ENCODE measurements around the gene PIM3.

PIM3 gene

GRCh38 chr22:49956914-49957825 is 3.4 kb upstream of the PIM3 start:
- no peak for DNase-seq

GRCh38 chr22:49957826-49958365 is 2.7 kb upstream of the PIM3 start:
- DNase-seq = no peak

GRCh38 chr22:49958366-49958921 is 2.1 kb upstream of the PIM3 start:
- no peak for DNase-seq

GRCh38 chr22:49958931-49959781 is 1.4 kb upstream of the PIM3 start:
- no peak for DNase-seq

- DNase-seq = no peak
Measured at GRCh38 chr22:49959782-49960158, 802 bp upstream of the PIM3 start.

GRCh38 chr22:49961005-49961600 is 531 bp downstream of the PIM3 start:
- DNase-seq = no peak

- no peak for DNase-seq
Measured at GRCh38 chr22:49961601-49962011, 1.0 kb downstream of the PIM3 start.

- DNase-seq = peak; percentile 73
Measured at GRCh38 chr22:49962012-49962750, 1.6 kb downstream of the PIM3 start.

GRCh38 chr22:49962751-49963646 is 2.4 kb downstream of the PIM3 start:
- no peak for DNase-seq

GRCh38 chr22:49963647-49964026 is 3.1 kb downstream of the PIM3 start:
- DNase-seq = no peak

GRCh38 chr22:49964136-49965090 is 3.8 kb downstream of the PIM3 start:
- no peak for DNase-seq

- no peak for DNase-seq
Measured at GRCh38 chr22:49965091-49966040, 4.8 kb downstream of the PIM3 start.

- no peak for DNase-seq
Measured at GRCh38 chr22:49966041-49966773, 5.6 kb downstream of the PIM3 start.

GRCh38 chr22:49966774-49967705 is 6.5 kb downstream of the PIM3 start:
- no peak for DNase-seq

- no peak for DNase-seq
Measured at GRCh38 chr22:49967706-49968208, 7.2 kb downstream of the PIM3 start.

GRCh38 chr22:49968313-49968830 is 7.8 kb downstream of the PIM3 start:
- DNase-seq = no peak

Data from kidney glomerular epithelial cell (primary cell).